DOHH2 (cell line): ENCODE results near the gene SMARCC2.

Experiments used
- H3F3A ChIP-seq: fragments of 200-600 bp; sonication (generic), shearing (Covaris generic); 2 replicates; pipeline ENCODE4 v1.6.0; 2016; ENCODE audit warnings: antibody characterized with exemption, mild to moderate bottlenecking; ENCODE audit not compliant: control insufficient read depth, insufficient read depth
- H3K27ac ChIP-seq: fragments of 200-600 bp; sonication (generic); 2 replicates; pipeline ENCODE4 v1.5.1; 2014; ENCODE audit warnings: low read depth, mild to moderate bottlenecking, low read length, moderate library complexity
- H3K27me3 ChIP-seq: fragments of 200-600 bp; sonication (generic); 2 replicates; pipeline ENCODE4 v1.6.1; 2014; ENCODE audit warnings: mild to moderate bottlenecking, low read length, mixed read lengths; ENCODE audit not compliant: control insufficient read depth
- H3K36me3 ChIP-seq: fragments of 200-600 bp; sonication (generic); 2 replicates; pipeline ENCODE4 v1.6.1; 2014; ENCODE audit warnings: mild to moderate bottlenecking, low read length, moderate library complexity, mixed read lengths; ENCODE audit not compliant: control insufficient read depth
- H3K4me1 ChIP-seq: fragments of 200-600 bp; sonication (generic); 2 replicates; pipeline ENCODE4 v1.6.1; 2014; ENCODE audit warnings: mild to moderate bottlenecking, low read length, mixed read lengths; ENCODE audit not compliant: control insufficient read depth
- H3K4me2 ChIP-seq: fragments of 200-600 bp; sonication (generic); 2 replicates; pipeline ENCODE4 v1.6.0; 2014; ENCODE audit warnings: mild to moderate bottlenecking, low read length, moderate library complexity
- H3K4me3 ChIP-seq: fragments of 200-600 bp; sonication (generic); 2 replicates; pipeline ENCODE4 v1.5.1; 2014; ENCODE audit warnings: mild to moderate bottlenecking, low read length, mixed read lengths
- H3K79me2 ChIP-seq: fragments of 200-600 bp; sonication (generic); 2 replicates; pipeline ENCODE4 v1.6.1; 2014; ENCODE audit warnings: mild to moderate bottlenecking, low read length, mixed read lengths; ENCODE audit not compliant: control insufficient read depth
- H3K9me2 ChIP-seq: fragments of 200-600 bp; sonication (generic); replicated peaks from 2 replicates; pipeline ENCODE4 v1.6.1; 2014; ENCODE audit warnings: mild to moderate bottlenecking, low read length, mixed read lengths; ENCODE audit not compliant: control insufficient read depth
- H3K9me3 ChIP-seq: fragments of 200-600 bp; sonication (generic); 2 replicates; pipeline ENCODE4 v1.6.1; 2014; ENCODE audit warnings: antibody characterized with exemption, low read length, mixed read lengths; ENCODE audit not compliant: control insufficient read depth, insufficient read depth
- H4K20me1 ChIP-seq: fragments of 200-600 bp; sonication (generic); 2 replicates; pipeline ENCODE4 v1.6.0; 2014; ENCODE audit warnings: low read depth, mild to moderate bottlenecking, antibody characterized with exemption, low read length, moderate library complexity; ENCODE audit not compliant: control insufficient read depth, insufficient read depth
- CTCF ChIP-seq: fragments of 200-600 bp; sonication (generic); IDR thresholded peaks from one replicate; pipeline ENCODE4 v1.5.1; 2014; ENCODE audit warnings: antibody characterized with exemption, mild to moderate bottlenecking, low read depth, low read length; ENCODE audit not compliant: poor library complexity, severe bottlenecking
- EZH2phosphoT487 ChIP-seq: fragments of 200-600 bp; sonication (generic); IDR thresholded peaks from 2 replicates; pipeline ENCODE4 v1.6.1; 2017; ENCODE audit warnings: borderline replicate concordance, mild to moderate bottlenecking, antibody characterized with exemption, low read length, moderate library complexity, mixed read lengths

SMARCC2 gene

GRCh38 chr12:56230432-56231183, 41.3 kb upstream of the SMARCC2 start:
- Histone ChIP-seq H3K27ac (no peak overlapping the region), H3K27me3 (no peaks in the 10 kb centered on the region), H3F3A (no peaks in the 10 kb centered on the region), H3K36me3 (peaks cover 6% of the 10 kb centered on the region; the same call in 1 of the 2 replicates), H3K4me1 (peaks cover 3% of the 10 kb centered on the region; the same call in 1 of the 2 replicates), H4K20me1 (no peaks in the 10 kb centered on the region), H3K79me2 (no peaks in the 10 kb centered on the region), H3K4me3 (no peak overlapping the region), H3K4me2 (no peak overlapping the region), H3K9me3 (no peaks in the 10 kb centered on the region), H3K9me2 (no peaks in the 10 kb centered on the region)
- TF ChIP-seq EZH2phosphoT487 (no peak), CTCF (no peak)

DNA sequence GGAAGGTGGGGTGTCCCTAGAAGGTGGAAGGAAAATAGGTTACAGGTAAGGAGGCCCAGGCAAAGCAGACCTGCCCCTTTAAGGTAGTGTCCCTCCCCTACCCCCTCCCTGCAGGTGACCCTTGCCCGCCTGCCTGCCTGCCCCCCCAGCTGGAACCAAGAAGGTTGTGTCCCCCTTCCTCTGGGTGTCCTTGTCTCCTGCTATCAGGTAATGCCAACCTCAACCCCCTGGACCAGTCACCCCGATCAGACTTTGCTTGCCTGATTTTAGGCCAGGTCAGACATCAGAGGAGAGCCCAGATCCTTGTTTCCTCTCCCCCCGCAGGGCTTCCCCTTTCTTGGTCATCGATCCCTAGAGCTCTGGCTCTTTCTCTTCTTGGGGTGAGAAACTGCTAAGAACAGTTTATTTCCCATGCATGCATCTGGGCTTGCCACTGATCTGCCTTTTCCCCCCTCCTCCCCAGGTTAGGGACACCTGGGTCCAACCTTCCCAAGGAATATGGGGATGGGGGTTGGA, 40.7 kb upstream of the SMARCC2 start, which contains the start of gene SLC39A5:
SLC39A5 (plus strand) TSS at position 136 of the 516 bp plus-strand sequence. CDS start 1,224 bp downstream, outside the sequence.
- no peak within 1 kb of the TSS for H3K4me2 ChIP-seq
- H3K9me3 ChIP-seq, result no peaks in the 10 kb centered on the region
- peaks cover 9% of the 10 kb centered on the region for H3K4me1 ChIP-seq
- H3K79me2 ChIP-seq, result peaks cover 5% of the 10 kb centered on the region
- H3K36me3 ChIP-seq, result peaks cover 11% of the 10 kb centered on the region
- H3K9me2 ChIP-seq, result no peaks in the 10 kb centered on the region
- TF ChIP-seq EZH2phosphoT487 (no peak), CTCF (no peak)
- no peaks in the 10 kb centered on the region for H4K20me1 ChIP-seq
- no peak within 1 kb of the TSS for H3K4me3 ChIP-seq
- no peak within 1 kb of the TSS for H3K27ac ChIP-seq
- H3F3A ChIP-seq, result no peaks in the 10 kb centered on the region
- H3K27me3 ChIP-seq, result no peaks in the 10 kb centered on the region

GRCh38 chr12:56229082-56229481, 39.8 kb upstream of the SMARCC2 start:
- Histone ChIP-seq H3K4me2 (no peak overlapping the region), H3K27me3 (no peaks in the 10 kb centered on the region), H3K4me3 (no peak overlapping the region), H3K36me3 (peaks cover 11% of the 10 kb centered on the region), H3K27ac (no peak overlapping the region), H3K9me2 (no peaks in the 10 kb centered on the region), H3K9me3 (no peaks in the 10 kb centered on the region), H3K79me2 (peaks cover 12% of the 10 kb centered on the region), H3K4me1 (peaks cover 13% of the 10 kb centered on the region), H4K20me1 (no peaks in the 10 kb centered on the region), H3F3A (no peaks in the 10 kb centered on the region)
- no peak for TF ChIP-seq EZH2phosphoT487
- no peak for TF ChIP-seq CTCF
